ENCODE data around the gene PIK3AP1.

The PIK3AP1 gene

GRCh38 chr10:96643920-96644319 is 76.4 kb downstream of the PIK3AP1 start:
- DNase-seq (ENCODE audit: low read depth in 3 of 3), result no peak

DNA sequence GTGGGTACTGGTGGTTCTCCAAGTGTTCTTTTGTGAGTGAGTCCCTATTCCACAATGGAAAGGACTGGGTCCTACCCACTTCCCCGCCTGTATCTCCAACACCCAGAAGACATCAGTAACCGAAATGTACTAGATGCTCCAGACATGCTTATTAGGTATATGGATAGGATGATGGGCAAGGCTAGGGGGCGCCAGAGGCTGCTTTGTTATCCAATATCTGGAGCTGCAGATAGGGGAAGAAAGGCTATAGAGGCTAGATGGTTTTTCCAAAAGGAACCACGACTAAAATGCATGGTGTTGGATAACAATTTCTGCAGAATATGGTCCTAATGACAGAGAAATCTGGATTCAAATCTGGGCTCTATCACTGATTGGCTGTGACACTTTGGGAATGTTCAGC is 77.3 kb downstream of the PIK3AP1 start:
- peak in 1 of 3 experiments; percentile 66 for DNase-seq (ENCODE audit: low read depth in 3 of 3)

- DNase-seq (ENCODE audit: low read depth in 3 of 3), result no peak
Observed at GRCh38 chr10:96642530-96642929, 77.8 kb downstream of the PIK3AP1 start.

DNA sequence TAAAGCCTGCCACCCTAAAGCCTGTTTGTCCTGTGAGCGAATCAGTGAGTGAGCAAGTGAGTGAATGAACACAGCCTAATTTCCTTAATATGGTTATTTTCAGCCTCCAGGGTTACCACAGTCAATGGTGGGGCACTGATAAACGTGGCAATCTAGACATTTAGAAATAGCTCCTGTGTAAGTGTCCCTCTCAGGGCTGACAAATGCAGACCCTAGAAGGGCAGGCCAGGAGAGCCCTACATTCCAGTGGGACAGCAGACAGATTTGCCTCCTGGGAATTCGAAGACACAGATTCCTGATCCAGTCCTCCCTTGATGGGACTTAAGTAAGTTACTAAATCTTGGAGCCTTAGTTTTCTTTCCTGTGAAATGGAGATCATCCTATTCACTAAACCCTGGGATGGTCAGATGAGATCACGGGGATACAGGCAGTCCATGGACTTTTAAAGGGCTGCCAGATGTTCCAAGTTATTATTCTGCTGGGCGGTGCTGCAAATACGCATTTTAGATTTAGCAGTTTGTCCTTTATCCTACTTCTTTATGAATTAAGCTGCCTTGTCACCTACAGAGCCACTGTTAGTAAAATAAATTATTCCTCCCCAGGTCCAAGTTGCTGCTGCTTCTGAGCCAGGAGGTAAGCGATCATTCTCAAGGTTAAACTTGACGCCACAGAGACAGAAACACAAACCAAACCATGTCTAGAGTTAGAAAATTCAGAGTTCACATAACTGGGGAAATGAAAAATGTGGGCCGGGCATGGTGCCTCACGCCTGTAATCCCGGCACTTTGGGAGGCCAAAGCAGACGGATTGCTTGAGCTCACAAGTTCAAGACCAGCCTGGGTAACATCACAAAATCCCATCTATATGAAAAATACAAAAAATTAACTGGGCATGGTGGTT is 78.7 kb downstream of the PIK3AP1 start:
- DNase-seq (ENCODE audit: low read depth in 3 of 3), result no peak

- DNase-seq (ENCODE audit: low read depth in 3 of 3), result no peak
Observed at GRCh38 chr10:96639899-96640298, 80.4 kb downstream of the PIK3AP1 start.

GRCh38 chr10:96638696-96639095 is 81.6 kb downstream of the PIK3AP1 start:
- no peak for DNase-seq (ENCODE audit: low read depth in 3 of 3)

GRCh38 chr10:96638120-96638519 is 82.2 kb downstream of the PIK3AP1 start:
- DNase-seq (ENCODE audit: low read depth in 3 of 3), result no peak

- no peak for DNase-seq (ENCODE audit: low read depth in 3 of 3)
Observed at GRCh38 chr10:96637709-96638108, 82.6 kb downstream of the PIK3AP1 start.

DNA sequence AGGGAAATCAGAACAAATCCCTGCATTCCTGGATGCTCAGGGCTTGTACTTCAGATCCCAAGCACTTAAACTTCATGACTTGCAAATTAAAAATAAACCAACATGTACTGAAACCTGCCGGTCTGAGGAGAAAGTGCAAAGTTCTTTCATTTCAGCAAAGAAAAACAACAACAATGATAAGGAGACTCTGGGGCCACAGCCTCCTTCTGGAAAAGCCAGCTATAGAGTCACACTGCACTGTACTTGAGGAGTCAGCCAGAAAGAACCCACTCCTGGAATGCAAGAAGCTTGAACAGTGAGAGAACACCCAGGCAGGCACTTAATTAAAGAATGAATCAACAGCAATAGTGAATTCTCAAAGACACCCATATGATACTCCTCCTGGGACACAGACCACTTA is 83.8 kb downstream of the PIK3AP1 start:
- DNase-seq (ENCODE audit: low read depth in 3 of 3), result no peak

GRCh38 chr10:96632974-96633710 is 87.2 kb downstream of the PIK3AP1 start:
- DNase-seq (ENCODE audit: low read depth in 3 of 3), result no peak

DNA sequence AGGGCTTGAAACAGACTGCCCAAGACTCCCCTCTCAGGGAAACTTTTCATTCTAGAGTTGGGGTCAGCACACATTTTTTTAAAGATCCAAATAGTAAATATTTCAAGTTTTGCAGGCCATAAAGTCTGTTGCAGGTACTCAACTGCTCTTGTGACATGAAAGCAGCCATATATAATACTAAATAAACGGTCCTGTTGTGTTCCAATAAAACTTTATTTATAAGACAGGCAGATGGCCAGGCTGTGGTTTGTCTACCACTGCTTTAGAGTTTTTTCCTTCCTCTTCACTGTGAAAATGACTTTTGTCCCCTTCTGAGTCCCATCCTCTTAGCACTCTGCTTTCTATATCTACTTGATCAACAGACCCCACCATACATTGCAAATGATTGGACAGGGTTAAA is 93.0 kb downstream of the PIK3AP1 start:
- no peak for DNase-seq (ENCODE audit: low read depth in 3 of 3)

DNA sequence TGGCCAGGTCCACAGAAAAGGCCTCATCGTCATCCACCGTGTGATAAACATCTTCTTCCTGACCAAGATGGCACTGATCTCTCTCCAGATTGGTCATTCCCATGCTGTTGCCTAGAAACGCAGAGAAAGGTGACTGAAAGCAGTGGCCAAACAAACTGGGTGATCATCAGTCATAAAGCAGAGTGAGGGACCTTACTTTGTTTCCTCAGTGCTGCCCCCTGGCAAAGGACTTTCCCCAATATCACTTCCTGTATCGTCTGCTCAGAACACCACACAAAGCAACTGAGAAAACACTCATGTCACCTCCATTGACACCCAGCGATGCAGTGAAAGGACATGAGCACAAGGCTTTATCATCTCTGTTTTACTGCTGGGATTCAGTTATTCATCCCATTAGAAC is 93.5 kb downstream of the PIK3AP1 start:
- DNase-seq (ENCODE audit: low read depth in 3 of 3), result no peak

- no peak for DNase-seq (ENCODE audit: low read depth in 3 of 3)
Observed at GRCh38 chr10:96625173-96625572, 95.1 kb downstream of the PIK3AP1 start.

- no peak for DNase-seq (ENCODE audit: low read depth in 3 of 3)
Observed at GRCh38 chr10:96622013-96622787, 98.1 kb downstream of the PIK3AP1 start.

DNA sequence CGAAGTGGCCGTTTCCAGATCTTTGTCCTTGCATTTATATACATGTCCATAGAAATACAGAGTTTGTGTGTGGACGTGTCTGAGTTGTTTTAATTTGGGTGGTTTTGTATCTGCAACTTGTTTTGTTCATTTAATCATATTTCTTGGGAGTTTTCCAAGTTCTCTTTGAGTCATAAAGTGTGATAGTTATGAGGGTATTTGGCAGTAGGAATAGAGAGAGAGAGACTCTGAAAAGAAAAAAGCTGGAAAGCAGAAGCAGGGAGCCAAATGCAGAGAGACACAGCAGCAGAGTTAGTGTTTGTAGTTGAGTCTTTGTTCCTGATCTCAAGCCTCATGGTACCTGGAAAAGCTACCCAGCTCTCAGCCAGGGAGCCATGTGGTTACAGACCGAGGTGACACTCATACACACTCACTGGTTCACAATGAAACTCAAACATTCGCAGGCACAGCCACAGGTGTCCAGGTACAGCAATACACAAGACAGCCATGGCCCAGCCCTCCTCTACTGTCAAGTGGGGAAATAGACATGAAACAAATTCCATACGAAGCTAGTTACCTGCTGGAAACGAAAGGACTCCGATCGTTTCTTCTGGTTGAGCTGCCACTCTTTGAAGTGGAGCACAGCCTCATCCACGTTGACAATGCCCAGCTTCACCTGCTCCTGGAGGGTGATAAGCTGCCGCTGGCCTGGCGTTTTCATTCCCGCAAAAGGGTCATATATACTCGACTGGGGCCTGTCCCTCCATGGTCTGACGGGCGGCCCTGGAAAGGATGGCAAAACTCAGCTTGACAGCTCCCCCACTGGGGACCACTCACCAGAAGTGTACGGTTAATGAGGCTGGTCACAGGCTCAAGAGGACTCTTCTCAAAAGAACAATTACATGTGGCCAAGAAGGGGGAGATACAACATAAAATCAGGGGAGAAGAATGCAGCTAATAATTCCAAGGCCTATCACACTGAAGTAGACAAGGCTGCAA is 100.2 kb downstream of the PIK3AP1 start:
- no peak for DNase-seq (ENCODE audit: low read depth in 3 of 3)

DNA sequence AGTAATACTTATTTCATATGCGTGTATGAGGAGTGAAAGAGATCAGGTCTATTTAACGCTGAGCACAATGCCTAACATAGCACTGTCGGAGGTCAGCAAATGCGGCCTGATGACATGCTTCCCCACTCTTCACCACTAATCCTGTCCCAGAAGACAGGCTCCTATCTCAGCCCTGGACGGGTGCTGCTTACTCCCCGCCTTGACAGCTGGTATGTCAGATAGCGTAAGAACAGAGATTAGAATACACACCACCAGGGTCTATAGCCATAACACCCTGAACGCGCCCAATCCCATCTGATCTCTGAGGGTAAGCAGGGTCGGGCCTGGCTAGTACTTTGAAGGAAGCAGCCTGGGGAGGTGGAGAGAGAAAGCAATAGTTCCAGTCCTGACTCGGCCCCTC is 101.2 kb downstream of the PIK3AP1 start:
- no peak for DNase-seq (ENCODE audit: low read depth in 3 of 3)

- no peak for DNase-seq (ENCODE audit: low read depth in 3 of 3)
Observed at GRCh38 chr10:96618653-96619052, 101.7 kb downstream of the PIK3AP1 start.

- no peak for DNase-seq (ENCODE audit: low read depth in 3 of 3)
Observed at GRCh38 chr10:96616961-96617360, 103.4 kb downstream of the PIK3AP1 start.

- DNase-seq (ENCODE audit: low read depth in 3 of 3), result no peak
Observed at GRCh38 chr10:96614515-96614914, 105.8 kb downstream of the PIK3AP1 start.

DNA sequence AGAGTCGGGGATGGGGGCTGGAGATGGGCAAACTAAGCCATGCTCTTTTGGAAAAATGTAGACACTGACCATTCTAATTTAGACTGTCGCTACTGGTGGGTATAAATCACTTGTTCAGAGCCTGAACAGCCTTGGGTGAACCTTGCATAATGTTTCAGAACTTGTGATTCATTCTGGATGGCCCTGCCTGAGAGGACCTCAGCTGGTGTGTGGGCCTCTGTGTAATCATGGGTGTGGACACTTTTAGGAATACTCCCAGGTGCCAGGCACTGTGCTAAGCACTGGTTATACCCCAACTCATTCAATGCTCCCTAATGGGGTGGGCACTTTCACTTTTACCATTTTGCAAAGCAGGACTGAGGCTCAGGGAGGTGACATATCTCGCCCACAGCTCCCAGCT is 106.7 kb downstream of the PIK3AP1 start:
- DNase-seq (ENCODE audit: low read depth in 3 of 3), result no peak

All from stimulated activated CD4-positive, alpha-beta T cell treated with anti-CD3 and anti-CD28 coated beads, TNF-alpha, amount 100 ng/mL, for 24 hours (primary cell).